HG02759 (cell line): ENCODE data around the gene BEGAIN.

Experiments
- ATAC-seq: cut with Tn5 transposase; IDR thresholded peaks from one replicate; pipeline ENCODE4 v1.9.1; 2021; ENCODE audit warnings: mild to moderate bottlenecking, moderate library complexity; ENCODE audit not compliant: unreplicated experiment

Gene BEGAIN

DNA sequence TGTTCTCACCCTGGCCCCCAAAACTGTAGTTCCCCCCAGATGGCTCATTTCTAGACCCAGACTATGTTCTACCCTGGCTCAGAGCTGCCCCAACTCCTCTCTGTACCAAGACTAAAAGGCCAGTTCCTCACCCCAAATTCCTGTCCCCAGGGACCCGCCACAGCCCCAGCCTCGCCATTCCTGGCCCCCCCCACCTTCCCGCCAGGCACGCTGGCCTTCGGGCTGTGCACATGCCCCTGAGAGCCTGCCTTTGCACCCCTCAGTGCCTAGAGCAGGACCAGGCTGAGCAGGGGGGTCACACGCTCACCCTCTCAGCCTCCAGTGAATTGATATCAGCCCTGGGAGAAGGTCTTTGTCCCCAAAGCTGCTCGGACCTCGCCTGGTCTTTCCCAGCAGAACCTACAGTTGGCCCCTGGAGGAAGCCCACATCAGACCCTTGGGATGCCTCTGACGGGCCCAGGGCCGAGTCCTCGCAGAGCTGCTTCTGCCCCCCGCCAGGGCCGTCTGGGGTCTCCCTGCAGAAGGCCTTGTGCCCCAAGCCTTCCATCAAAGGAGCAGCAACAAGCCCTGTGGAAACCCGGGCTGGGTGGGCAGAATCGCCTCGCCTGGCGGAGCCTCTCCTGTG is 32.4 kb downstream of the BEGAIN start:
- no peak for ATAC-seq

DNA sequence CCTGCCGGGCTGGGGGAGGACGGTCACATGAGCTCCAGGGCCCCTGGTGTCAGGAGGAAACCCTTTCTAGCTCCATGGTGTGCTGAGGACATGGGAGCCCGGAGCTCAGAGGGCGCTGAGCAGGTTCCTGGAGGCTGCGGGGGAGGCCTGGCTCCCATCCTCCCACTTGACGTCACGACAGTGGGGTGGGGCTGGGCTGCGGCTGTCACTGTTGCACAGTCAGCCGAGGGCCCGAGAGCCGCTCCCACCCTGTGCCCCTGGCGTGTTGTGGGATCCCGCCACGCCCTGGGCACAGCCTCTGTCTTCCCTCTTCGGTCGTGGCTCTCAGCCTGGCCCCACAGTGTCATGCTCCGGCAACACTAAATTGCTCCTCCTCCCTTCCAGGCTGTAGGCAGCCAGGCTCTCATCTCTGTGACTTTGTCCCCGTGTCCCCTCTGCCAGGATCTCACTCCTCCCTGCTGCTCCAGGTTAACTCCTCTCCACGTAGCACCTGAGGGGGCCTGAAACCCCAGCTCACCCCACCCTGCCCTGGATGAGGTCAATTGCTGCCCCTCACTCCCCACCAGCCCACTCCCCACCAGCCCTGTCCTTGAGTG is 33.0 kb downstream of the BEGAIN start:
- ATAC-seq = no peak

DNA sequence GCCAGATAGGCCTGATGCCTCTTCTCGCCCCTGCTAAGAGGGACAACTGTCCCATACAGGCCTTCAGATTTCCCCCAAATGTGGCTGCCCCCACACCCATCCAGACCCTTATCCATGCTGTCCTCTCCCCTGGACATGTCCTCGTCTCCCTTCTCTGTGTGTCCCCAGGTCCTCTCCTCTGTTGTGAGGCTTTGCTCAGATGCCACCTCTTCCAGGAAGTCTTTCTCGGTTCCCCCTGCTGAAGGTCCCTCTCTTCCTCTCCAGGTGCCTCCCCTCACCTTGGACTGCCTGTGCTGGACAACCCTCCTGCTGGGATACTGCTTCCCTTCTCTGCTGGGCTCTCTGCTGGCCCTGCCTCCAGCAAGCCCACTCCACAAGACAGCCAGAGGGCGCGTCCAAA is 33.7 kb downstream of the BEGAIN start:
- ATAC-seq = no peak

DNA sequence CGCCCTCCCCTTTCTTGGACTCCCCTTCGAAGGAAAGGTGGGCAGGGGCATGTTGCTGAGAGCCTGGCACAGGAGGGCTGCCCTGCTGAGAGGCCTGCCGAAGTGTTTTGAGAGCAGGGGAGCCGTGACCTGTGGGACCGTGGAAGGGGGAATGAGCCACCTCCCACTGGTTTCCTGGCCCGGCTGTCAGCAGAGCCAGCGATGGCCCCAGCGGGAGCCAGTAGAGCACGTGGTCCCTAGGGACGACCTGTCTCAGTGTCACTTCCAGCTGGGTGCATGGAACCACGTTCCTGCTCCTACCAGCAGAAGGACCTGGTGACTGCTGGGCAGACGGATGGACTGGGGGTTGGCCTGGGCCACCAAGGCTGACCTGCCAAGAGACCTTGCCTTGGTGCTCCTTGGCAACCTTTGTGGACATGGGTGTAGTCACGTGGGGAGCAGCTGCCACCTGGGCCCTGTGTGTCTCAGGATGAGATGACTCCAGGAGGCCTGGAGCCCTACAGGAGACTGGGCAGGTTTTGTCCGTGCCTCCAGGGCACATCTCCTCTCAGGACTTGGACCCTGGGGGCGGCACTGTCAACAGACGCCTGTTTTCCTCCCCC is 34.6 kb downstream of the BEGAIN start:
- ATAC-seq = no peak

DNA sequence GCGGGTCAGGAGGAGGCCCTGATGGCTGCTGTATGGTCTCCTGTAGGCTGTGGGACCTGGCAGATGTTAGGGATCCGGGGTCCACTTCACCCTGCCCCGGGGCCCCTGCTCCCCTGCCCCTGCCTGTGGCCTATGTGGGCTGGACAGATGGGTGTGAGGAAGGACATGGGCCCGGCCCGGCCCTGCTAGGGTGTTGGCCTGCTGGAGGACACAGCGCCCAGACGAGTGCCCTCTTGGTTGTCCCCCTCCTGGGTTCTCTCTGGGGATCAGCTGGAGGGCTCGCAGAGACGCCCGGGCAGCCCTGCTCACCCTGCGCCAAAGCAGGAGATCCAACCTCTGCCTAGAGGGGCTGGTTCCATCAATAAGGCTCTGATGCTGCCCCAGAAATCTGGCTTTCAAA is 36.2 kb downstream of the BEGAIN start:
- ATAC-seq = no peak

DNA sequence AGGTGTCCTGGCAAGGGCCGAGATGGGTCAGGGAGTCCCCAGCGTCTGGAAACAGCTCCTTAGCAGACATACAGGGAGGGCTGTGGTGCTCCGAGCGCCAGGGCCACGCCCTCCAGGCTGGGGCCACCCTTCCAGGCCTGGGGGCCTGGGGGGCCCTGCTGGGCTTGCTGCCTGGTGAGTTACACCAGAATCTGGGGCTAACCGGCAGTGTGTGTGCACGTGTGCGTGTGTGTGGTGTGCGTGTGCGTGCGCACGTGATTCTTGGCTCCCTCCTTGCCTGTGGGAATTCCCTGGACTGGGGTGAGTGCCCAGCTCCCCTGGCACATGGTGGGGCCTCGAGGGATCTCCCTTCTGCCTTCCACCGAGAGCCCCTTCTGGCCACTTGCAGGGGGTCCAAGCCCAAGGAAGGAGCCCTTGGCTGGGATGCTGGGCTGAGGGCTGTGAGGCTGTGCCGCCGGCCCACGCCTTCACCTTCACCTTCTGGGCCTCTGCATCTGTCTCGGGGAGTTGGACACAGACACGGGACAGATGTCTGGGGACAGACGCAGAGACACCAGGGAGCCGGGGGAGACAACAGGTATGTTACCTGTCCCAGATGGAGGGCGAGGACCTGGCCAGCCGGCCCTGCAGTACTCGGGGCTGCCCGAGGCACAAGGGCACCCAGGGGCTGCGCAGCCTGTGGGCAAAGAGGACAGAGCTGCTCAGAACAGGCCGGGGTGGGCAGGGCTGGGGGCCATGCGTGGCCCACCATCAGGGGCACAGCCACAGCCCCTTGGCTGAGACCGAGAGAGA is 37.2 kb downstream of the BEGAIN start:
- no peak for ATAC-seq

DNA sequence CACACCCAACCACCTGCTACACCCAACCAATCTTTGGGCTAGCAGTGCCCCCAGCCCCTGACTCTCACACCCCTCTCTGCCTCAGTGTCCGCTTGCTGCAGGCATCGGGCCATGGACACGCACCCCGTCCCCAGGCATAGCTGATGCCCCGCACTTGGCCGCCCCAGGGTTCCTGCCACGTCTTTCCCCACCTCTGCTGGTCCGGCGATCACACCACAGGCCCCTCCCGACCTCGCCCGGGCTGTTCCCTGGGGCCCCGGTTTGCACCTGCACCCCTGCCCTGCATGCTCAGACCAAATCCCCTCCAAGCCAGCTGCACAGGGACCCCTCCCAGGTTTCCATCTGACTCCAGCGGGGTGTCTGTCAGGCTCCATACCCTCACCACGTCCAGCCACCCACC is 38.3 kb downstream of the BEGAIN start:
- no peak for ATAC-seq

DNA sequence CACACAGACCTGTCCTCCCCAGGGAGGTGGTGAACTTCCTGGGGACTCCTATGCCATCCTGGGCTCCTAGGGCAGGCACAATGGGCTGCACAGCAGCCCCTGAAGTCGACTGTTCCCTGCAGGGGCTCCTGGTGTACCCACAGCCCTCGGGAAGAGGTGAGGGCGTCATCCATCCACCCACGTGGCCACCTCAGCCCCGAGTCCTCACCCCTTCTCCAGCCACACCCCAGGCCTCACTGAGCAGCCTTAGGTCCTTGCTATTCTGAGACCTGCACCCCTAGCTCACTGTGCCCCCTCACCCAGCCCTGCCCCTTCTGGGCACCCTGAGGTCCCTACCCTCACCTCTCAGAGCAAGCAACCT is 38.9 kb downstream of the BEGAIN start:
- ATAC-seq = no peak

DNA sequence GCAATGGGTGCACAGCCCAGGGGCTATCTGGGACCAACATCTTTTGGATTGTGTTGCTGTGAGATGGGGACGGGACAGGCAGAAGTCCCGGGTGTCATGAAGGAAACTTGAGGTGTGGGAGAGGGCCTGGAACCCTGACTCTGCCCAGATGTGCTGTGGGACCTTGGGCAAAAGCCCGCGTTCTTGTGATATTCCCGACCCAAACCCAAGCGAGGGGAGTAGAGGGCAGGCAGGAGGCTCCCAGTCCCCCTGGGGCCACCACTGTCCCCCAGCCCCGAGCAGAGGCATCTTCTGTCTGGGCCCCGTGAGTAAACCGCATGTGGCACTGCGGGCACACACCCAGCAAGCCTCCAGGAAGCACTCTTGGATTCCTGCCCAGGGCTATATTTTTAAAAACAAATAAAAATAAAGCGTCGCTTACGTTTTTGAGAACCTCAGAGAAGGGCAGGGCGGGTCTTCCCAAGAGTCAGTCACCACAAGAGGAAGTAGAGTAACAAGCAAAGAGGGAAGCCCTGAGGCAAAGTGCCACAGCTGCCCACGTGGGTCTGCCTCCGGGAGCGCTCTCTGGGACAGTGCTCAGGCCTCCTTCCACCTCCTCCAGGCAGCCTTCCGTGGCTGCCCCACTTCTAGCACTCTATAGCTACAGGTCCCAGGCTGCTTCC is 39.5 kb downstream of the BEGAIN start:
- ATAC-seq = no peak

DNA sequence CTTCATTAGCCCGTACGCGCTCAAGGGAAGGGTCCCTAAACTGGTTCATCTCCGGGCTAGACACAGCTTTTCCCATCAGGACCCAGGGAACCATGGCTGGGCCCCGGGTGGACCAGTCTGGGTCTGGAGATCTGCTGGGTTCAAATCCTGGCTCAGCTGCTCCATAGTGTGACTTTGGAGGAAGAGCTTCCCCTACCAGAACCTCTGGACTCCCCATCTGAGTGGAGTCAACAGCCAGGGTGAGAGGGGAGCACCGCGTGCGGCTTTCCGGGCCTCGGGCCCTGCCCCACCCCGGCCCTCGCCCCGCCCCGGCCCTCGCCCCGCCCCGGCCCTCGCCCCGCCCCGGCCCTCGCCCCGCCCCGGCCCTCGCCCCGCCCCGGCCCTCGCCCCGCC is 41.2 kb downstream of the BEGAIN start:
- ATAC-seq = no peak

DNA sequence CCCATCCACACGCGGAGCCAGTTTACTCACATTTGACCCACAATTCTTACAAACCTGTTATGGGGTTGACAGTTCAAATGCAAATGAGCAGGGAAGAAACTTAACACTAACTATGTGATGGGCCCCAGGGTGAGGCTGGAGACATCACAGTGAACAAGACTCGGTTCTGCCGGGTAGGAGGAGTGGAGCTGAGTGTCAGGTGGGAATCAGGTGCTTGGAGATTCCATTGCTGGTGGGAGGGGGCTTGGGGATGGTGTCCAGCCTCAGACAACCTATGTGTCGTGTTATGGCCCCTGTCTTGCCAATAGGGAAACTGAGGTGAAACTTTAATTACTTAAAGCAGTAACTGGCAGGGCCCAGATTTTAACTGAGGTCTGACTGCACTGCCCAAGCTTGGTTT is 41.9 kb downstream of the BEGAIN start:
- no peak for ATAC-seq

DNA sequence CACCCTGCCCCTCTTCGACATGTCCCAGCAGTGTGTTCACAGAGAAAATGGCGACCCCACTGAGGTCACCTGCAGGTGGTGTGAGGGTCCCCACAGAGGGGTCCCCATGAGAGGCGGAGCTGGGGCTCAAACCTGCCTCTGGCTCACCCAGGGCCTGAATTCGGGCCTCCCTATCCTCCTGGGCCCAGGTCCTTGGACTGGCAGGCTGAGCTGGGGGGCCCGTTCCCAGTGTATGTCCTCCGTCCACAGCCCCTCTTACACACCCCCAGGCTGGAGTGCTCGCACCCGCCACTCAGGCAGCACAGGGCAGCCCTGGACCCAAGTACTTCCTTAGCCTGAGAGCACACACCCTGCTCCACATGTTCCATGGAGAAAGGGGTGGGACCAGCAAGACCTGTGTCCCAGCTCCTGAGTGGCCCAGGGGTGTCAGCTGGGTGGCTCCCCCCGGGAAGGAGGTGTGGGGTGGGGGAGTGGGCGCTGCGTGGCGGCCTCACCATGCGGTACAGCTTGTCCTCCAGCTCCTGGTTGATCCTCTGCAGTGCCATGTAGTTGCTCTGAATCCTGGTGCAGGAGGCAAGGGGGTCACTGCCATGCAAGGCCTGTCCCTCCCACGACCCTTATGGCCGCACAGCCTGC is 42.6 kb downstream of the BEGAIN start:
- ATAC-seq = no peak

DNA sequence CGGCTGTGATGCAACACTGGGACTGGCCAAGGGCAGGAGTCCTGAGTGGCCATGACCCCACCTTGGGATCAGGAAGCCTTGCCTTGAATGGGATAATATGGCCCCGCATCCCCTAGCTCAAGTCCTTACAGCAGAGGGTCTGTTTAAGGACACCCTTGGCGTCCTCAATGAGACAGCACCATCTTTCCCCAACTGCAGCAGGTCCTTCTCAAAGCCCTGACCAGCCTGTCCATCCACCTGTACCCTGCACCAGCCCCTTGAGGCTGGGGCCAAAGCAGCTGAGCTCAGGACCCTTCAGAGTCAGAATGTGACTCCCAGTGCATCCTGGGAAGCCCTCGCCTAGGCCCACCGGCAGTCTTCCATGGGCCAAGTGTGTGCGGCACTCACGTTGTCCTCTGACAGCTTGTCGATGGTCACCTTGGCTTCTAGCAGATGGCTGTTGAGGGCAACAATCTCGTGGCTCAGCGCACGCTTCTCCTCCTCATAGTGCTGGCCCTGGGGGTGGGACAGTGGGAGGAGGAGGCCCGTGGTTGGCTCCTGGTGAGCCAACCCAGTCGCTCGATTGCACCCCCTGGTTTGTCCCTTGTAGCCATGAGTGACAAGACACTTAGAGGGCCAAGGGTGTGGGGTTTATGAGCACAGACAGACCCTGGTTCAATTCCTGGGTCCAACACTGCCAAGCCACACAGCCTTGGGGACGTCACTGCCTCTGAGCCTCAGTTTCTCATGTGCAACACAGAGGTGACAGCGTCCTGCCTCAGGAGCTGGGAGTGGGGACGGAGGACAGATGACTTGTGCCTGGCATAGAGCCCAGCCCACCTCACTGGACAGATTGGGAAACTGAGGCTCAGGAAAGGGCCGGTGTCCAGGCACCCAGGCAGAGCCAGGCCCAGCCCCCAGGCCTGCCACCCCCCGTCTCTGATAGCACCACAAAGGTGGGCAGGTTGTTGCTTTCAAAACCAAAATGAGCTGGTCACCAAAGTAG is 43.5 kb downstream of the BEGAIN start:
- no peak for ATAC-seq

DNA sequence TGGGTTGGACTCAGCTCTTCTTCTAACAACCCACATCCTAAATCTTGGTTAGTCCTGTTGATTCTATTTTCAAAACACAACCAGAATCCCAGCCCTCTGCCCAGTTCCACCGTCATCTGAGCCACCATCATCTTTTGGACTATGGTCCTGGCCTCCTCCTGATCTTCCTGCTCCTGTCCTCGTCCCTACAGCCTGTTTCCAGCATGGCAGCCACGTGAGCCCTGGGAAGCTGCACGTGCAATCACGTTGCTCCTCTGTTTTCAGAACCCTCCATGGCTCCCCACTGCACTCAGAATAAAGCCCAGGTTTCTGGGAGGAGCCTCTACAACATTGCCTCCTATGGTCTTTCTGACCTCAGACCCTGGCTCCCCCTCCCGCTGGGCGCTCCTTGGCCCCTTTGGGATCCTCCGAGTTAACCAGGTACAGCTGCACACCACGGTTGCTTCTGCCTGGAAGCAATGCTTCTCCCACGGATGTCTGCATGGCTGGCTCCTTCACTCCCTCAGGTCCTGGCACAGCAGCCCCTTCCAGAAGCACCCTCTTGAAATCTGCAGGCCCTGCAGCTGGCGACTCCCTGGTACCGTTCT is 44.5 kb downstream of the BEGAIN start:
- no peak for ATAC-seq

DNA sequence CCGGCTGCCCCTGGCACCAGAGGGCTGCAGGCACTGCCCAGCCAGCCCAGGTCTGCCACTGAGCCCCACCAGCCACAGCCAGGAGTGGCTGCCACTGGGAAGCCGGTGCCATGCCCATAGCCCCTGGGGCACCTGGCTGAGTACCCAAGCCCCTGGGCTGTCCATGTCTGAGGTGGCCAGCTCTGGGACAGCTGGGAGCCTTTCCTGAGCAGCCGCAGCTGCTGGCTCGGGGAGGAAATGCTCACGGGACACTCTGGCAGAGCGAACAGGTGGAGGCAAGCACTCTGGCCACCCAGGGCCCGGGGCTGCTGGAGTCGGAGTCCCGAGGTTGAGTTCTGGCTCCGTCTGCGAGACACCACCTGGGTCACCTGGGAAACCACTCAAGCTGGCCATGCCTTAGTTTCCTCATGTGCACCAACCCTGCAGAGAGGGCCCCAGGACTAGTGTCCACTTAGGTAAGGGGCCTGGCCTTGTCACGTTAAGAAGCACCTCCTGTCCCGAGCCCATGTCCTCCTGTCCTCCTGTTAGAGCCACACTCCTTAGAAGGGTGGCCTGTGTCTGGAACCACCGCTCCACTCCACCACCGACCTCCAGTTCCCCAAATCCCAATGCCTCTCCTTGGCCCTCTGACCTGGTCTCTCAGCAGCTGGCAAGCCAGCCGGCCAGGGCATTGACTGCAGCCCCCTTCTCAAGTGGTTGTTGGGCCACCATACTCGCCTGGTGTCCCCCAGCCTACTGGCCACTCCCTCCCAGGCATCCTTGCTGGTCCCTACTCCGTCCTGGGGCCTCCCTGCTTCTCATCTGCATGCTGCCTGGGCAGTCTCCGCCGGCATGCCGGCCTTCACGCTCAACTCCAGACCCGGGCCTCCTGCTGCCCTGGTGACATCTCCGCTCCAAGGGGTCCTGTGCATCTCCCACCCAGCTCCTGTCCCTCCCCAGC is 45.3 kb downstream of the BEGAIN start:
- no peak for ATAC-seq

DNA sequence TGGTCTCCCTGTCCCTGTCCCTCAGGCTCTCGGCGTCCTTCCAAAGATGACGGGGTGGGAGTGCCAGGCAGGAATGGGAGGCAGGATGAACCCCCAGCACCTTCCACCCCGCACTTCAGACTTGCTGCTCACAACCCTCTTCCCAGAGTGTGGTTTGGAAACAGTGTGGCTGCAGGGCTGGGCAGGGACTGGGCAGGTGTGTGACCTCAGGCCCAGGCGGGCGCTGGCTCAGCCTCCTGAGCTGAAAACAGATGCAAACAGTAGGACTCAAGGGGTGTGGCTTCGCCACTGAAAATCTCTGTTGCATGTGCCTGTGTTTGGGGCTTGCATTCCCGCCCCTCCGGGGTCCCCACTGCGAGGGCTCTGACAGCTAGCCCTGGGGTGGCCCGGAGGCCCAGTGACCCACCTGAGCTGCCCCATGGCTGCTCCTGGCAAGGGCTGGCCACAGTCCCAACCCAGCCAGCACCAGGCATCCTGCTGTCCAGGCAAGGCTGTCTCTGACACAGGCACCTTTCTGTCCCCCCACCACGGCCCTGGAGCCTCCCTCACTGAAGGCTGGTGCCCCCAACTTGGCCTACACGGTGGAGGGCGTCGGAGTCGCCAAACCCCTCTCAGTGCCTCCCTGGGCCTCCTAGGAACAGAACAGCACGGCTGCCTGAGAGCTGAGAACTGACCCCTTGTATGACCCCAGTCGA is 46.1 kb downstream of the BEGAIN start:
- ATAC-seq = no peak

DNA sequence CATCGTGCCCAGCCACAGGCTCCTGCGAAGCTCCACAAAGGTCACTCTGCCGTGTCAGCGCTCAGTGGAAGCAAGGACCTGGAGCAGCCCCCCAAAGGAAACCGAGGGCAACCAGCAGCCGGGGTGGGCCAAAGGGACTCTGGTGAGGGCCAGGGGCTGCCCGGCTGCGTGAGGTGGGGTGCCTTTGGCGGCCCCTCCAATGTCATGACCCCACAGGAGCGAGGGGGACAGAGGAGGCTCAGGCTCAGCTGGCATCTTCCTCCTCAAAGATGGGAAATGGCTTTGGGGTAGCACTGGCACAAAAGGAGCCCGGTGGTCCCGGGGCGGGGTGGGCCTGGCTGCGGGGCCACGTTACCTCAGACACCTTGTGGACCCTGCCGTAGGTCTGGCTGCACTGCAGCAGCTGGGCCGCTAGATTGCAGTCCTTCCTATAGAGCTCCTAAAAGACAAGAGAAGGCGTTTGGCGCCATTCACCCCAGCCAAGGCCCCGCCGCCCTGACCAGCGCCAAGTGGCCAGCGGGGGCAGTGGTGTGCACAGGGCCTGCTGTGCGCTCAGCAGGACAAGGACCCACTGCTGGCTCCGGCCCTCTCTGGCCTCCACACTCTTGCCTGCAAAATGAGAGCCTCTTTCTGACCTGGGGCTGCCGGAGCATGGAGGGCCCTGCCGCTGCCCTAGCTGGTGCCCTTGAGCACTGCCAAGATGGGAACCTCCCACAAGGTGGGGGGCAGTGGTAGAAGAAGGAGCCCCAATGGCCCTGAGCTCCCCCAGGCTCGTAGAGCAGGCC is 46.9 kb downstream of the BEGAIN start:
- no peak for ATAC-seq
